ENCODE measurements around the gene PRRT1.

Gene PRRT1

DNA sequence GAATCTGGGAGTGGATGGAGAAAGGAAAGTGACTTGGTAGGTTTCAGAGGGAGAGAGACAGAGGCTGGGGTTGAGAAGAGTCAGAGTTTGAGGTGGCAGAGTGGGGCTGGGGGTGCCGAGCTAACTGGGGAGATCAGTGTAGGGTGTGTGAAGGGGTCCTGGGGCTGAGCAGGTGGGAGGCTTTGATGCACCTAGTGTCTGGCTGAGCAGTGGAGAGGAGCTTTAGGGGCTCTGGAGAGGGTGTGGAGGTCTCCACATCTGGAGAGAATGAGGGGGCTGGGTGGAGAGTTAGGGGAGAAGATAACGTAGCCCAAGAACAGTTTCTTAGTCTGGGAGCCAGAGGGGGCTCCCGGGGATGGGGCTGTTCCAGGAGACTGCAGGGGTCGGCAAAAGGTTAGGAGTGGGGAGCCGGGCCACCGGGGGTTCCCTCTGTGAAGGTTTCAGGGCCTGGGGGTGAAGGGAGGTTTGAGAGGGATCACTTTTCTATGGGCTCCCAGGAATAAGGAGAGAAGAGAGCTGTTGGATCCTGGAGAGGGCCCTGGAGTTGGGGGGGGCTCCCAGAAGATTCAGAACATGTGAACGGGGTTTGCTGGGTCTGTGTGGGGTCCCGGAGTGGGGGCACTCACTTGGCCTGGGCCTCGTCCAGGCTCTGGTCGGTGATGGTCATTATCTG is 37.5 kb upstream of the PRRT1 start:
- TF ChIP-seq TAF1 (IDR thresholded peaks at IDR 0.05; ENCODE audit: borderline replicate concordance, insufficient read depth, low read length) = no peak
- no peak for TF ChIP-seq FOXP2 (optimal IDR thresholded peaks at IDR 0.05; ENCODE audit: borderline replicate concordance, extremely low read depth, extremely low read length, insufficient read depth)
- no peak for TF ChIP-seq SIN3A (IDR thresholded peaks at IDR 0.05; ENCODE audit: borderline replicate concordance, insufficient read depth, low read length)
- TF ChIP-seq POLR2AphosphoS5 (IDR thresholded peaks at IDR 0.05; ENCODE audit: low read depth, low read length) = no peak
- TF ChIP-seq, protein P1, sequence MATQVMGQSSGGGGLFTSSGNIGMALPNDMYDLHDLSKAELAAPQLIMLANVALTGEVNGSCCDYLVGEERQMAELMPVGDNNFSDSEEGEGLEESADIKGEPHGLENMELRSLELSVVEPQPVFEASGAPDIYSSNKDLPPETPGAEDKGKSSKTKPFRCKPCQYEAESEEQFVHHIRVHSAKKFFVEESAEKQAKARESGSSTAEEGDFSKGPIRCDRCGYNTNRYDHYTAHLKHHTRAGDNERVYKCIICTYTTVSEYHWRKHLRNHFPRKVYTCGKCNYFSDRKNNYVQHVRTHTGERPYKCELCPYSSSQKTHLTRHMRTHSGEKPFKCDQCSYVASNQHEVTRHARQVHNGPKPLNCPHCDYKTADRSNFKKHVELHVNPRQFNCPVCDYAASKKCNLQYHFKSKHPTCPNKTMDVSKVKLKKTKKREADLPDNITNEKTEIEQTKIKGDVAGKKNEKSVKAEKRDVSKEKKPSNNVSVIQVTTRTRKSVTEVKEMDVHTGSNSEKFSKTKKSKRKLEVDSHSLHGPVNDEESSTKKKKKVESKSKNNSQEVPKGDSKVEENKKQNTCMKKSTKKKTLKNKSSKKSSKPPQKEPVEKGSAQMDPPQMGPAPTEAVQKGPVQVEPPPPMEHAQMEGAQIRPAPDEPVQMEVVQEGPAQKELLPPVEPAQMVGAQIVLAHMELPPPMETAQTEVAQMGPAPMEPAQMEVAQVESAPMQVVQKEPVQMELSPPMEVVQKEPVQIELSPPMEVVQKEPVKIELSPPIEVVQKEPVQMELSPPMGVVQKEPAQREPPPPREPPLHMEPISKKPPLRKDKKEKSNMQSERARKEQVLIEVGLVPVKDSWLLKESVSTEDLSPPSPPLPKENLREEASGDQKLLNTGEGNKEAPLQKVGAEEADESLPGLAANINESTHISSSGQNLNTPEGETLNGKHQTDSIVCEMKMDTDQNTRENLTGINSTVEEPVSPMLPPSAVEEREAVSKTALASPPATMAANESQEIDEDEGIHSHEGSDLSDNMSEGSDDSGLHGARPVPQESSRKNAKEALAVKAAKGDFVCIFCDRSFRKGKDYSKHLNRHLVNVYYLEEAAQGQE (IDR thresholded peaks at IDR 0.05; ENCODE audit: insufficient read depth in 1 of 2, low read depth in 2 of 2, low read length in 2 of 2) = no peak

DNA sequence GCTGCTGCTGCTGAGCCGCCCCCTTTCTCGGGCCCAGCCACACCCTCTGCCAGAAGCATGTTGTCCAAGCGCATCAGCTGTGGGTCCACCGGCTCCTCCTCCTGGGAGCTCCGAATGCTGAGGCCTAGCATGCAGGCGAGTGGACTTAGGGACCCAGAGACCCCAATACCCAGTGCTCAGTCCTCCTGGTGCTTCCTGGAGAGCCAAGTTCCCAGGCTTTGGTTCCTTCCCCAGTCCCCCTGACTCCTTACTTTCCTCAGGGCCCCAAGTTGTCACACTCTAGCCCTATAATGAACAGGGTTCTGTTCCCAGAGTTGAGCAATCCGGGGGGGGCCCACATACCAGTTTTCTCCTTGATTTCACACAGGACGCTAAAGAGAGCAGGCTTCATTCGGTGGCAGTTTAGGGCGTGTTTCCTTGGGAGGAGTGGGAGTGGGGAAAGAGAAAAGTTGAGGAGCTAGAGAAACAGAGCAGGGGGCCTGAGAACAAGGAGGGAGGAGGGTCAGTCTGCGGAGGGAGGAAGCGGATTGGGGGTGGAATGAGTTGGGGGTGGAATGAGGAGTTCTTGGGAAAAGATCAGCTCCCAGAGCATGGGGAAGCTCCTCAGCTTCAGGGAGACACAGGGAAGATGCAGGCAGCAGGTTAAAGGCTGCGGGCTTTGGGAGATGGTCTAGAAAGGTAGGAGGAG is 36.8 kb upstream of the PRRT1 start:
- TF ChIP-seq POLR2AphosphoS5 (IDR thresholded peaks at IDR 0.05; ENCODE audit: low read depth, low read length) = no peak
- TF ChIP-seq FOXP2 (optimal IDR thresholded peaks at IDR 0.05; ENCODE audit: borderline replicate concordance, extremely low read depth, extremely low read length, insufficient read depth) = no peak
- TF ChIP-seq SIN3A (IDR thresholded peaks at IDR 0.05; ENCODE audit: borderline replicate concordance, insufficient read depth, low read length) = no peak
- TF ChIP-seq, protein P1 (IDR thresholded peaks at IDR 0.05; ENCODE audit: insufficient read depth in 1 of 2, low read depth in 2 of 2, low read length in 2 of 2) = no peak
- TF ChIP-seq TAF1 (IDR thresholded peaks at IDR 0.05; ENCODE audit: borderline replicate concordance, insufficient read depth, low read length) = no peak

DNA sequence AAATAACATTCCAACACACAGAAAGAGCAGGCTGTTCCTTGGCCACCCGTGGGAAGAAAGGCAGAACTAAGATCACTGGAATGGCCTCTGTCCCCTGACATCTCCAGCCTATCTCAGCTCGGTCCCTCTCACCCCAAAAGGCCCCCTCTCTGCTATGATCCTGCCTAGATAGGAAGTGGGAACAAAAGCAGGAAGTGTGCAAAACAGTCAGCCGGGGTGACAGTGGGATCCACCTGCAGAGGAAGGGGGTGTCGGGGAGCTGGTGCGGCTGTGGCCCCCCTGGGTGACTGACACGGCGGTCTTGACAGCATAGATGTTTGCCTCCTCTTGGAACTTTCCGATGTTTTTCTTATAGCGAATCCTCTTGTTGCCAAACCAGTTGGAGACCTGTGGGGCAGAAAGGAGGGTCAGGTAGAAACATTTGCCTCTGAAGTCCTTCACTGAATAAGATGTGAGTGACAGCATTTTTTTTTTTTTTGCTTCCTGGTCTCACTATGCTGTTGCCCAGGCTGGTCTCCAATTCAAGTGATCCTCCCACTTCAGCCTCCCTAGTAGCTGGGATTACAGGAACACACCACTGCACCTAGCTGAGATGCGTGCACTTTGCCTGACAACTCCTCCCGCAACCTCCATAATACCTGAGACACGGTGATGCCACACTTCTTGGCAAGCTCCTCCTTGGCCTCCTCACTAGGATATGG is 35.4 kb upstream of the PRRT1 start:
- TF ChIP-seq FOXP2 (optimal IDR thresholded peaks at IDR 0.05; ENCODE audit: borderline replicate concordance, extremely low read depth, extremely low read length, insufficient read depth) (no peak), POLR2AphosphoS5 (IDR thresholded peaks at IDR 0.05; ENCODE audit: low read depth, low read length) (no peak), SIN3A (IDR thresholded peaks at IDR 0.05; ENCODE audit: borderline replicate concordance, insufficient read depth, low read length) (no peak), TAF1 (IDR thresholded peaks at IDR 0.05; ENCODE audit: borderline replicate concordance, insufficient read depth, low read length) (no peak)
- TF ChIP-seq, protein P1 (IDR thresholded peaks at IDR 0.05; ENCODE audit: insufficient read depth in 1 of 2, low read depth in 2 of 2, low read length in 2 of 2) = no peak

DNA sequence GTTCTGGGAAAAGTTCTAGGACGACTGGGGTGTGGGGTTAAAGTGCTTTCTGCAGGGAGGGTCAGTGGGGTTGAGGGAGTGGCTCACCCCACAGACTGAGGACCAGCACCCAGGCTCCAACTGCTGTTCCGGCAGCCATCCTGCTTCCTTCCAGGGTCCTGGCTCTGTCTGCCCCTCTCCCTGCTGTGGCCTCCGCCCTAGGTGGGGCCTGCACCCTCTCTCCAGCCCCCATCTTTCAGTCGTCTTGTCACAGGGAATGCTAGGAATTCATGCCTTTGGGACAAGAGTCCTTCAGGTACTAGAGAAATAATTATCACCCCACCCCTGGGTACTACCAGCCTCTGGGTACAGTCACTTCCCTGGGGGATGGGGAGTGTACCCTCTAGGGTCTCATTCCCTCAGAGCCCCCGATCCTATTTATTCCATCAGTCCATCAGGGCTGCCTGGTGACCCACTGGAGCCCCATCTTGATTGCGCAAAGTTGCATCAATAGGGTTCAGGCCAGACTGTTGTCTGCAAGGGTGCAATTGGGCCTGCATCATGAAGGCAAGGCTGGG is 32.4 kb upstream of the PRRT1 start, which contains the start of gene AGER:
AGER (minus strand) TSS at position 170 of the 557 bp plus-strand sequence; CDS start at position 139, 31 bp downstream.
- TF ChIP-seq, protein P1 (IDR thresholded peaks at IDR 0.05; ENCODE audit: insufficient read depth in 1 of 2, low read depth in 2 of 2, low read length in 2 of 2) = no peak
- no peak for TF ChIP-seq SIN3A (IDR thresholded peaks at IDR 0.05; ENCODE audit: borderline replicate concordance, insufficient read depth, low read length)
- peak; percentile 48 for TF ChIP-seq POLR2AphosphoS5 (IDR thresholded peaks at IDR 0.05; ENCODE audit: low read depth, low read length)
